GM18867 (cell line): ENCODE data around the gene FOXE1.

Source experiments
- ATAC-seq: cut with Tn5 transposase; IDR thresholded peaks from one replicate; pipeline ENCODE4 v1.9.1; 2021; ENCODE audit warnings: mild to moderate bottlenecking, moderate library complexity; ENCODE audit not compliant: unreplicated experiment

Gene FOXE1

GRCh38 chr9:97853056-97853843 lies at the start of gene FOXE1:
TSS of gene FOXE1 (plus strand) at chr9:97853226. CDS start at chr9:97853915, 689 bp downstream.
- no peak for ATAC-seq

- ATAC-seq, result no peak
Measured at GRCh38 chr9:97804059-97804365, 49.0 kb upstream of the FOXE1 start.

GRCh38 chr9:97806721-97807120 lies 46.3 kb upstream of the FOXE1 start:
- no peak for ATAC-seq

- ATAC-seq, result no peak
Measured at GRCh38 chr9:97807681-97808080, 45.3 kb upstream of the FOXE1 start.

GRCh38 chr9:97808415-97808814 lies 44.6 kb upstream of the FOXE1 start:
- no peak for ATAC-seq

- ATAC-seq, result no peak
Measured at GRCh38 chr9:97808972-97809371, 44.1 kb upstream of the FOXE1 start.

- no peak for ATAC-seq
Measured at GRCh38 chr9:97809666-97810344, 43.2 kb upstream of the FOXE1 start.

- no peak for ATAC-seq
Measured at GRCh38 chr9:97811533-97812246, 41.3 kb upstream of the FOXE1 start.

- no peak for ATAC-seq
Measured at GRCh38 chr9:97812247-97812543, 40.8 kb upstream of the FOXE1 start.

- ATAC-seq, result no peak
Measured at GRCh38 chr9:97813072-97813471, 40.0 kb upstream of the FOXE1 start.

- no peak for ATAC-seq
Measured at GRCh38 chr9:97819735-97820134, 33.3 kb upstream of the FOXE1 start.

GRCh38 chr9:97820373-97820772 lies 32.7 kb upstream of the FOXE1 start:
- no peak for ATAC-seq

GRCh38 chr9:97830884-97831829 lies 21.9 kb upstream of the FOXE1 start:
- ATAC-seq, result no peak

GRCh38 chr9:97831843-97832636 lies 21.0 kb upstream of the FOXE1 start:
- ATAC-seq, result no peak

GRCh38 chr9:97840521-97840920 lies 12.5 kb upstream of the FOXE1 start:
- no peak for ATAC-seq

GRCh38 chr9:97842960-97843359 lies 10.1 kb upstream of the FOXE1 start:
- no peak for ATAC-seq

- ATAC-seq, result no peak
Measured at GRCh38 chr9:97845130-97845529, 7.9 kb upstream of the FOXE1 start.

GRCh38 chr9:97845763-97846162 lies 7.3 kb upstream of the FOXE1 start:
- ATAC-seq, result no peak

GRCh38 chr9:97846347-97846746 lies 6.7 kb upstream of the FOXE1 start:
- no peak for ATAC-seq

- ATAC-seq, result no peak
Measured at GRCh38 chr9:97847474-97848214, 5.4 kb upstream of the FOXE1 start.
